GM19035 (cell line): ENCODE data around the gene BMP6.

Experiments used
- ATAC-seq: cut with Tn5 transposase; IDR thresholded peaks from one replicate; pipeline ENCODE4 v1.9.1; 2021; ENCODE audit not compliant: unreplicated experiment

Gene BMP6

DNA sequence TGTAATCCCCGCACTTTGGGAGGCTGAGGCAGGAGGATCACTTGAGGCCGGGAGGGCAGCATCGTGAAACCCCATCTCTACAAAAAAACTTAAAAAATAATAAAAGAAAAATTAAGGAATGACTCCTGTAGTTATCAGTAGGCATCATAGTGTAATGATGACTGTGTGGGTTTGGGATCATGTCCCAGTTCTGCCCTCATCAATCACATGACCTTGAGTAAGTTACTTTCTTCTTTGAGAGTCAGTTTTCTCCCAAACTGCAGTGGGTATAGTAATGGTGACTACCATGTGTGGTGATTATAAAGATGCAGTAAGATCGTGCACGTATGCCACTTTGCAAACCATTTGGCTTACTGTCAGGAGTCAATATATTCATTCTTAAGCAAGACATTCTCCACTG lies 95.5 kb downstream of the BMP6 start:
- ATAC-seq, result no peak

DNA sequence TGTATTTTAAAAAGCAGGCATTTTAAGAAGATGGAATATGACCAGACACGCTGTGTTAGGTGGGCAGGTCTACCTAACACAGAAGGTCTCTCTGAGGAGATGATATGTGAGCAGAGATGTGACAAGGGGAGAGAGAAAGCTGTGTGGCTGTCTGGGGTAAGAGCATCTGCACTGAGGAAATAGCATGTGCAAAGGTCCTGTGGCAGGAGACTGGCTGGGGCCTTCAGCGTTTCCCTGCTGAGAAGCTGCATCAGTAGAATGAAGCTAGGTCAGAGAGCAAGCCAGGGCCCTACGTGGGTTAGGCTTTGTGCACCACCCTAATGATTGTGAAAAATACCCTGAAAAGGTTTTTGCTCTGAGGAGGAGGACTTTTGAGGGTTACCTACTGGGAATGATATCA lies 97.7 kb downstream of the BMP6 start:
- ATAC-seq, result no peak

DNA sequence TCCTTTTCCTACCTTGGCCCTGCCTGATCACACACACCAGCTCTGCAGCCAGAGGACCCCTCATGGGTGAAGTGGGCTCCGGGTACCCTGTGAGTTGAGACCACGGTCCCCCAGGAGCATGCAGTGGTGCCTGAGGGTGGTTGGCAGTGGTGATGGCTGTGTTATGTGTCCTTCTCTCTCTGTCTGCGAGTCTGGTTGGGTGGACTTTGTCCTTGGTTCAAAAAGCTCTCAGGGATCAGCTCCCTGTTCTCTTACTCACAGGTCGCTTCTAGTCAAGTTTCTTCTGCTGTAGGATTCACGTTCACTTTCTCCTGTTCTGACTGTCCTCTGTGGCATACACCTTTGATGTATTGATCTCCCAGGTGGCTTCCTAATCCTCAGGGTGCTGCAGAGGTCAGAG lies 100.1 kb downstream of the BMP6 start:
- ATAC-seq, result no peak

DNA sequence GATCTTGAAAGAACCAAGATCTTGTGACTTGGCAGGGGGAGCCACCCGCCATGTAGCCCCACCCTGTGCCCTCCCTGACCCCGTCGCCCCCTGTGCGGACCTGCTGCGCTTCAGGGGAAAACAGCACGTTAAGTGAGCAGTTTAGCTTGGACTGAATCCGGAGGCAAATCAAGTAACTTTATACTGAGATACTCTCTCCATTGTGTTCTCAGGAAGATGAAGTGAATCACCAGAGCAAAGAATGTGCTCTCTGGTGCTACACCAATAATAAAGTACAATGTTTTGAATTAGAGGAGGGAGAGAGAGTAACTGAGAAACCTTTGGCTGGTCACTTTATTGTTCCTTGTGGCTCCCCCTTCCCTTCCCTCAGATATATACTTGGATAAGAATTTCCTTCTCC lies 101.2 kb downstream of the BMP6 start:
- ATAC-seq, result no peak

DNA sequence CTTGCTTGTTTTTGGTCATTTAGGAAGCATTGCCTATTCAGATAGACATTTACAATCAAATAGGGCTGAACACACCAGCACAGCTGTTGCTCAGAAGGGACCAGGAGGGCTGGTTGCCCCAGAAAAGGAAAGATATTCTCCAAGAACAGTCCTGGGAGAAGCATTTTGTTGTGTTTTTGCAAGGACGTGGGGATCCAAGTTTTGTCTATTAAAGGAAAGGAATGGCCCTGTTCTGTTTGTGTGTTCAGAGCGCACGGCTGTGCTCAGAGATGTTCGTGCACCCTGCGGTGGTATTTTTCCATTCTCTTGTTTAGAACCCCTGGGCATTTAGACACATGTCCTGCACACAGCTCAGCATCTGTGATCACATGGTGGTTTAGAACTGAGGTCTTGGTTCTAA lies 102.2 kb downstream of the BMP6 start:
- ATAC-seq, result no peak

DNA sequence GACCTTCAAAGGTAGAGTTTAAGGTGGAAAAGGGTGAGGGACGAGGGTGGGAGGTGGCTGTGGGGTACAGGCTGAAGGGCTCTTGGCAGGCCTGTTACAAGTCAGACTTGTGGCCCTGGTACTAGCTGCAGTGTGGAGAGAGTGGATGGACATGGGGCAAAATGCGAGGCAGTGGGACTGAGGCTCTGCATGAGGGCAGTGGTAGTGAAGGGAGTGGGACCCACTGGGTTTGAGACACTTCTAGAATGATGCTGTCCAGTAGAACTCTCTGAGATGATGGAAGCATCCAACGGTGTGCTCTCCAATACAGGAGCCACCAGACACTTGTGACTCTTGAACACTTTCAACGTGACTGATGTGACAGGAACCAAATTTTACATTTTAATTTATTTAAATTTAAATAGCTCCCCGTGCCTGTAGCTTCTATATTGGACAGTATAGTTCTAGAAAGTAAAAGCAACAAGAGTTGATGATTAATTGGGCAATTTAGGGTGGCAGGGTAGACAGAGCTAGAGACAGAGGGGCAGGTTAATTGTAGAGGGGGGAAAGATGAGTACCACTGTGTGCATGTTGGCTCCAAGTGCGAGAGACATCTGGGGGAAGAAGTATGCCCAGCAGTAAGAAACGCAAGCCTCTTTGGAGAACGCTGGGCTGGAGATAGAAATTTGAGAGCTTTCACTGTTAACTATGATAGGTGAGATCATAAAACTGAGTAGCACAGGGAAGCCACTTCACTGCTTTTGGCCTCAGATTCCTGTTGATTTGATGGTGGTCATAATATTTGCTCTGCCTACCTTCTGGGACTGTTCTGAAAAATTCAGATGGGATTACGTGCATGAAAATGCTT lies 107.2 kb downstream of the BMP6 start:
- no peak for ATAC-seq

DNA sequence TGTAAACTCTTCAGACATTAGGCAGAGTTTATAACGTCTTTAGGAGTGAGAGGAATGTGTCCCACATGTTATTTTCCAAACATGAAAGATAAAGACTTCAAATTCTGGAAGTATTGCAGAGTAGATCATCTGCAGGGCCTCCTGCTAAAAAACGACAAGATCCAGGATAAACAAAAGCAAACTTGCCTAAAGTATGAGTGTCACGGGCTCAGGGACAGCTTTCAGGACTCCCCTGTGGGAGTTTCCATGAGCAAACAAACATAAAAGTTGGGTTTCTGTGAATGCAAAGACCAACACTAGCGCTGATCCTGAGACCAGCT lies 107.8 kb downstream of the BMP6 start:
- no peak for ATAC-seq

DNA sequence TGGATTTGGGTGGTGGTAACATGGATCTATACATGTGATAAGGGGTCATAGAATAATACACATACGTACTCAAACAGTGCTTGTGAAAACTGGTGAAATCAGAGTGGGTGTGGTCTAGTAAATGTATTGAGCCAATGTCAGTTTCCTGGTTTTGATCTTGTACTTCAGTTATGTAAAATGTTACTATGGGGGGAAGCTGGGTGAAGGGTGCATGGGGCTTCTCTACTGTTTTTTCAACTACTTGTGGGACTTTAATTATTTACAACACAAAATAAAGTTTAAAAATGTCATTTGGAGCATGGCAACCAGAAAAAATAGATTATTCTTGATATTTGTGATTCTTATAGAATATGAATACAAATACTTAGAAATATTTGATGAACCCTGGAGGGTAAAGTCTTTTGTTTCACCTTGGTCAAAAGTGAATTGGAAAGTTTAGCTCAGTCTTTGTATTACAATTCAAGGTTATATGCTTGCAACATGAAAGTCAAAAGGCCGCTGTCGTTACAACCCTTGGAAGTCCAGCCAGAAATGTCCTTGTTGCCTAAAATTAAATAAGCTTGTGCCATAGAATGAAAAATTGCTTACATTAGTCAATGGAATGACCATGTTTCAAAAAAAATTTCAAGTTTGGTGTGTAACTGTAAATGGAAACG lies 110.6 kb downstream of the BMP6 start:
- ATAC-seq, result no peak

DNA sequence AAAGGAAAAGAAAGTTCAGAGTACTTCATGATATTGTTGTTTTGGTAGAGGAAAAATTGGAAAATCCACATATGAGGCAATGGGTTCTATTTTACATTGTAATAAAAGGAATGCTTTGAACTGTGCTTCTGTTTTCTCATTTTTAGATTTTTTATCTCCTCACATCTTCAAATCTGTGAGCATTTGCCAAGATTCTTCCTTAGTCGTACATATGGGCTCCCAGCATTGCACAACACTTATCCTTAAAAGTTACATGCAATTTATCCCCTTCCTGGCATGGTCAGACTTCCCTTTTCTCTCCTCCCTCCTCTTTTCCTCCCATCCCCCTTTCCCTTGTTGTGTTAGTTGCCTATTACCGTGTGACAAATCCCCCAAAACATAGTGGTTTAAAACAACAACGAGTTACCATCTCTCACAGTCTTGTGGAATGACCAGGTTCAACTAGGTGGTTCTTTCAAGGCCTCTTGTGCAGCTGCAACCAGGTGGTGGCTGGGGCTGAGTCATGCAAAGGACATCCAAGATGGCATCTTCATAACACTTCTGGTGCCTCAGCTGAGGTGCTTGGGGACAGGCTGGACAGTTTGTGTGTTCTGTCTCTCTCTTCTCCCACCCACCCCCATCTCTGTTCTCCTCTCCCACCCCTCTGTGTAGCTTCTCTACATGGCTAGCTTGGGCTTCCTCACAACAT lies 116.0 kb downstream of the BMP6 start:
- no peak for ATAC-seq

DNA sequence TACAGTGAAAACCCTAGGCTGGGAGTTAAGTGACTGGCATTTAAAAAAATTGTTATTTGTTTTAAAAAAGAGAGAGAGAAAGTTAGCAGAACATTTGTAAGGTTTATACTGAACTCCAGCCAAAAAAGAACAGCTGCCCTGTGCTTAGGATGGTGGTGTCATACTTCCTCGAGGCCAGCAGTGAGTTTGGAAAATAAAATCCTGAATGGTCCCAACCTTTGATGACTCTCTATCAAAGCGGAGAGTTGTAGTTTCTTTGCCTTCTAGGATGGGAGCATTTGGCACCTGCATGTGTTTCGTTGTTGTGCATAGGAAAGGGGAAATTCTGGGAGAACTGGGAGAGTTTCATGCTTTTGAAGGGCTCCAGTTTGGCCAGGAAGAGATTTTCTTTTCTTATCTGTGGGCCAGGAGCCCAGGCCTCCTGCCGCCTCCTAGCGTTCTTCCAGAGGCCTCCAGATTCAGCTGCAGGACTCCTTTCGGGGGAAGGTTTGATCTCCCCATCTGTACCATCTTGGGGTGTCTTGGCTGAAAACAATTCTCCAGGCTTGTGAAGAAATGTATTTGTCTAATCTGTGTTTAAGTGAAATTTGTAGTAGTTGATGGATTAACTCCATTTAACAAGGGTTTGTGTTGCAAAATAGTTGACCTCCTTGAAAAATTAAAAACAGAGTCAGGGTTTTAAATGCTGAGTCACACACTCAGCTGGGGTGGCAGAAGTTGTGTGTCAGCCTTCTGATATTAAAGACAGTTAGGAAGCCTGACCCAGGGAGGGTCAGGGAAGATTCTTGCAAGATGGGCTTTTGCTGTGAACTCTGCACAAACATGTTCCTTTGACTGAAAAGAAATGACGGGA lies 121.3 kb downstream of the BMP6 start:
- no peak for ATAC-seq

DNA sequence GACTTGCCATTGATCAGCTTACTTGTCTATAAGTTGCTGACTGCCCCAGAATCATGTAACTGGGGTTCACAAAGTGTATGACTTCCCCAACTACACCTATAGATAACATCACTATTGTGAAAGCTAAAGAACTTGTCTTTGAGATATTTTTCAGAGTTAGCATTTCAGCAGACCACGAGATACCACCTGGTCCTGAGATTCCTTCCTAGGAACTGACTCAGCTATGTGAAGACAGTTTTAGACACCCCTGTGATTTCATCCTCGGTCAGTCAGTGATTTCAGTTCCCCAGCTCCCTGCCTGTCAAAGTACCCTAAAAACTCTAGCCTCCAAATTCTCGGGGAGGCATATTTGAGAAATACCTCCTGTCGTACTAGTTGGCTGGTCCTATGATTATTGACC lies 122.3 kb downstream of the BMP6 start:
- ATAC-seq, result no peak

DNA sequence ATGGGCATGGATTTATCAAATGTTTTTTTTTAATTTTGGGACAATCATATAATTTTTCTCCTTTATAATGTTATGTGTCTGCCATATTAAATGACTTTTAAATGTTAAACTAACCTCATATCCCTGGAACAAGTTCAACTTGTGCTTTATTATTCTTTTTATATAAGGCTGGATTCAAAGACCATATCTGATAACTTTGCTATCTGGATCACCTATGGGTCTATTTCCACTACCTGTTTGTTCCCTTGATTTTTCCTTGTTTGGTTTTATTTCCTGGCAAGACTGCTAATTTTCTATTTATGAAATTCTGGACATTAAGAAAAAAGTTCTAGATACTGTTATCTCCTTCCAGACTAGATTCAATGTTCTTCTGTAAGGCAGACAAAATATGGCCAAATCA lies 125.9 kb downstream of the BMP6 start:
- no peak for ATAC-seq

DNA sequence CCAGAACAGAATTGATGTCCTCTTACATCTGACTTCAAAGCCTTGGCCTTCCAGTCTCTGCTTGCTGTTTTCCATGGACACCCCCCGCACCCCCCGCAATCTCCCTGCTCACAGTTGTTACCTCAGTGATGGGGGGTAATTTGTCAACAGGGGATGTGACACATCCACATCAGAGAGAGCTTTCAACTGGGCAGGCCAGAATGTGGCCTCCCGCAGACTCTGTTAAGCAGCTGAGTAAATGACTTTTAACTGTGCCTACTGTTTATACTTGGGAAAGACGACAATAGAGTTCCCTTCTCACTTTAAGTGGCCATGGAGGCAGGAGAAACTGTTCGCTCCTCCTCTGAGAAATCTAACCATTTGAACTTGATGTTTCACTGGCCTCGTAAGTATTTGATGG lies 133.7 kb downstream of the BMP6 start:
- ATAC-seq, result no peak

DNA sequence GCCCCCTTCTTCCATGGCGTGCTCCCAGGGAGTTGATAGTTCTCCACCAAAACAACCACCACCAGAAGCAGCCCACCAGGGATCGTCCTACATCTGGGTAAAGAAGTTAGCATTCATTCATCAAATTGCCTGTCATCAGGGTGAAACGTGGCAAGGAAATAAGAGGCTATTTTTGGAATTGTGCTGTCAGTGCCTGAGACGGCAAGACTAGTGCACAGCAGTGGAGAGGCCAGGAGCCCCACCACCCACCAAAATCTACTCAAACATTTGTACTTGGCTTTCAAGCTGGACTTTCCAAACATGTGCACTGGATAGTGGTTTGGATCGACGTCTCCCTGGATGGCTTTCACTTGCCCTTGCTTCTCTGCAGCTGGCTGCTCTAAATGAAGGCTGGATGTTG lies 139.9 kb downstream of the BMP6 start:
- no peak for ATAC-seq

DNA sequence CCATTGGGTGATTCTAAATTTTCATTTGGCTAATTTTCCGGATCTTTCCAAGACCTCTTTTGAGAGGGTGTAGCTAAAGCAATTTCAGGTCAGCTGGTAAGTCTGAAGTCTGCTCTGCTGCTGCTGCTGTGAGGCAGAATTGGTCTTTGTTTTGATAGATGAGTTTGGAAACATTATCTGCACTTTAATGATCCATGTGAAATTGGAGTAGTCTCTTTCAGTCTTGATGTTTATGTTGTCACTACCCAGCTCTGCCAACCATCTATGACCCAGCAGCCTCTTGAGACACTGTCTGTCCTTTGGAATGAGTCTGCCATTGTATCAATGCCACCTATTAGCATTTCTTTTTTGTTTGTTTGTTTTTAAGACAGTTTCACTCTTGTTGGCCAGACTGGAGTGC lies 140.6 kb downstream of the BMP6 start:
- ATAC-seq, result no peak

DNA sequence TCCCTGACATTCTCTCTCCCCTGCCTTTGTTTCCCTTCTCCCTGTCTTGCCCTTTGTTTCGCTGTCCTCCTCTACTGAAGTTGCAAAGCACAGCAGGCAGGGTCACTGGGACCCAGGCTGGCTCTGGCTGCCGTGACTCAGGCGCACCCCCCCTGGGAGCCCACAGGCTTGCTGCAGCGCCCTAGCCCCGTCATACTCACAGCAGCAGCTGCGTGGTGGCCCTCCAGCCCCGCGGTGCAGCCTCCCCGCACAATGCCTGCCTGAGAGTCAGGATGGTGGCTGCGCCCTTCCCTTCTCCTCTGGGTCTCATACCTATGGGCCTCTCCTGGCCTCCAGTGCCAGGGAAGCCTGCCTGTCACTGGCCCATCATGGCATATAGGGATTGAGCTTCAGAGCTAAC lies 143.0 kb downstream of the BMP6 start:
- ATAC-seq, result no peak

DNA sequence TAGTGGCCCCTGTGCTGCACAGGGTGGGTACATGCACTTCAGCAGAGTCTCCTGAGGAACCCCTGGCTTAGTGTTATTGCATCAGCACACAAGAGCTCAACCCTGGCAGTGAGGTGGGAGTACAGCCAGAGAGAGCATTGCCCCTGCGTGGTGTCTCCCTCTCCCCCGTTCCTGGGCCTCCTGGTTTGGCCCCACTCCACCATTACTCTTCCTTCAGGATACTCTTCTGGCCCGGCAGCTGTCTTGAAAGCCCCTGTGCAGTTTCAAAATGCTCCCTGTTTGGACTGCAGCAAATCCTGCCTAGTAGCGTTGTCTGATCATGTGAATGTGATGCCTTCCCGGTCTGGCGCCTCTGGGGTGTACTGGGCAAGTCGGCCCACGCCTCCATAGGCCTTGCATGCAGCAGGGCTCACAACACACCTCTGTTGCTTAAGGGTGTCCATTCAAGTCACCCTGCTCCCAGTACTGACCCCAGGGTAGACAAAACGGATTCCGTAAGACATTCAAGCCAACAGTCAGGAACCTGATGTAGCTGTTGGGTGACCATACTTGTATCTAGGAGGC lies 152.6 kb downstream of the BMP6 start:
- ATAC-seq, result no peak

DNA sequence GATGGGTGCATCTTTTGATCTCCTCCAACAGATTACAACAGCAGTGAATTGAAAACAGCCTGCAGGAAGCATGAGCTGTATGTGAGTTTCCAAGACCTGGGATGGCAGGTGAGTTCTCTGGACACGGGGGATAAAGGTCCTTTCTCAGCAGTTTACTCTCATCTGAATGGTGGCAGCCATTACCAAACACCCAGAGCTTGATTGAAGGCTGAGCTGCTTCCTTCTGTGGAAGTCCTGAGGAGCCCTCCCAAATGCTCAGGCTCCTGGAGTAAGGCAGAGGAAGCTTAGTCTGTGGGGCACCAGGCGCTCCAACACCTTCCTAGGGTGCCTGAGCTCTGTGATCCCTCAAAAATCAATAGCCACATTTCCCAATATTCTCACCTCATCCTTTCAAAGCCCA lies 153.1 kb downstream of the BMP6 start:
- no peak for ATAC-seq

DNA sequence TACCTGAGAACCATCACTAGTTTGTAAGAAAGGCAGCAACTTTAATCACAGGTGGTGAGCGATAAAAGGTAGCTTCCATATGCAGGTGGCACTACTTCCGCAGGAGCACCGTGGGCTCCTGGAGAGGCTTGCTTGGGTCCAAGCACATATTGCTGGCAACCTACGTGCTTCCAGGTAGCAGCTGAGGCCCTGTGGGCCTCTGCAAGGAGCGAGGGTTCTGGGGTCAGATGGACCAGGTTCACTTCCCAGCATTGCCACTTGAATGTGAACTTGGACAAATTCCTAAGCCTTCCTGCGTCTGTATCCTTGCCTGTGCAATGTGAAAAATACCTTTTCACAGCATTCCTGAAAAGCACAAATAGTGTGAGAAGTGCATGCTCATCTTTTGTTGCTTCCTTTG lies 153.7 kb downstream of the BMP6 start:
- no peak for ATAC-seq

DNA sequence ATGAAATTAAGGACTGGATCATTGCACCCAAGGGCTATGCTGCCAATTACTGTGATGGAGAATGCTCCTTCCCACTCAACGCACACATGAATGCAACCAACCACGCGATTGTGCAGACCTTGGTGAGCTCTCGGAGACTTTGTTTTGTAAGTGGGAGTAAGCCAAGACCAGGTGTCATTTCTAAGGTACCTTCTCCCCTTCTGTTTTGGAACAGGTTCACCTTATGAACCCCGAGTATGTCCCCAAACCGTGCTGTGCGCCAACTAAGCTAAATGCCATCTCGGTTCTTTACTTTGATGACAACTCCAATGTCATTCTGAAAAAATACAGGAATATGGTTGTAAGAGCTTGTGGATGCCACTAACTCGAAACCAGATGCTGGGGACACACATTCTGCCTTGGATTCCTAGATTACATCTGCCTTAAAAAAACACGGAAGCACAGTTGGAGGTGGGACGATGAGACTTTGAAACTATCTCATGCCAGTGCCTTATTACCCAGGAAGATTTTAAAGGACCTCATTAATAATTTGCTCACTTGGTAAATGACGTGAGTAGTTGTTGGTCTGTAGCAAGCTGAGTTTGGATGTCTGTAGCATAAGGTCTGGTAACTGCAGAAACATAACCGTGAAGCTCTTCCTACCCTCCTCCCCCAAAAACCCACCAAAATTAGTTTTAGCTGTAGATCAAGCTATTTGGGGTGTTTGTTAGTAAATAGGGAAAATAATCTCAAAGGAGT lies 154.2 kb downstream of the BMP6 start:
- ATAC-seq, result no peak
